Keratinocyte (primary cell): ENCODE measurements around the gene CSTB. TPM values are rescaled to one million over a fixed set of nuclear protein-coding genes. Genes with fewer than 3 reads are reported as not detected.

ENCODE experiments used
- DNase-seq: peaks from one replicate; pipeline ENCODE4 v3.0.0-alpha.2; 2011; ENCODE audit warnings: low read depth, missing footprints, low spot score
- FAIRE-seq: peaks from 2 replicates; lab custom pipeline; 2011; peaks lifted over from hg19 to GRCh38; lab: Jason Lieb, UNC
- H2AFZ ChIP-seq: 2 replicates; pipeline ENCODE4 v1.6.0; 2012; ENCODE audit warnings: low read length, control low read depth, inconsistent platforms; ENCODE audit not compliant: control insufficient read depth
- H3K27ac ChIP-seq: 2 replicates; pipeline ENCODE4 v1.5.1; 2011; ENCODE audit warnings: low read length; ENCODE audit not compliant: control insufficient read depth, insufficient read depth
- H3K27me3 ChIP-seq: 3 replicates; pipeline ENCODE4 v1.6.0; 2011; ENCODE audit warnings: low read length; ENCODE audit not compliant: control insufficient read depth, insufficient read depth; ENCODE audit errors: extremely low read depth
- H3K36me3 ChIP-seq, 2 experiments: 2 replicates in 1 of 2; 3 replicates in 1 of 2; pipeline ENCODE4 v1.5.1; 2011; ENCODE audit warnings: low read length in 2 of 2, mild to moderate bottlenecking in 1 of 2; ENCODE audit not compliant: control insufficient read depth in 2 of 2, insufficient read depth in 2 of 2; ENCODE audit errors: extremely low read depth in 1 of 2
- H3K4me1 ChIP-seq: 3 replicates; pipeline ENCODE4 v1.5.1; 2011; ENCODE audit warnings: low read length; ENCODE audit not compliant: control insufficient read depth, insufficient read depth; ENCODE audit errors: extremely low read depth
- H3K4me2 ChIP-seq: 3 replicates; pipeline ENCODE4 v1.6.0; 2011; ENCODE audit warnings: low read depth, low read length; ENCODE audit not compliant: control insufficient read depth, insufficient read depth; ENCODE audit errors: extremely low read depth
- H3K4me3 ChIP-seq, 3 experiments: fragments of 200-600 bp in 1 of 3; sonication (generic) in 1 of 3; 2 replicates in 2 of 3; 3 replicates in 1 of 3; pipeline ENCODE4 v1.5.1; 2011 to 2016; ENCODE audit warnings: low read length in 3 of 3, mild to moderate bottlenecking in 3 of 3, control low read depth in 2 of 3, inconsistent platforms in 1 of 3, low read depth in 1 of 3, mixed read lengths in 1 of 3, mixed run types in 1 of 3, moderate library complexity in 1 of 3; ENCODE audit not compliant: control insufficient read depth in 2 of 3, insufficient read depth in 2 of 3; ENCODE audit errors: extremely low read depth in 1 of 3
- H3K79me2 ChIP-seq: 2 replicates; pipeline ENCODE4 v1.6.0; 2012; ENCODE audit warnings: low read length; ENCODE audit not compliant: control insufficient read depth, insufficient read depth
- H3K9ac ChIP-seq: 3 replicates; pipeline ENCODE4 v1.6.0; 2011; ENCODE audit warnings: low read length; ENCODE audit not compliant: control insufficient read depth, insufficient read depth; ENCODE audit errors: extremely low read depth
- H3K9me1 ChIP-seq: 3 replicates; pipeline ENCODE4 v1.6.0; 2011; ENCODE audit warnings: low read length; ENCODE audit not compliant: control insufficient read depth, insufficient read depth; ENCODE audit errors: extremely low read depth
- H3K9me3 ChIP-seq: 2 replicates; pipeline ENCODE4 v1.5.1; 2012; ENCODE audit warnings: low read depth, low read length; ENCODE audit not compliant: control insufficient read depth
- H4K20me1 ChIP-seq: 3 replicates; pipeline ENCODE4 v1.6.0; 2011; ENCODE audit warnings: low read length; ENCODE audit not compliant: control insufficient read depth, insufficient read depth; ENCODE audit errors: extremely low read depth
- CTCF ChIP-seq, 3 experiments: IDR thresholded peaks in 1 of 3; conservative IDR thresholded peaks in 1 of 3; optimal IDR thresholded peaks in 1 of 3; 2 replicates in 2 of 3; 3 replicates in 1 of 3; pipeline versions ENCODE3 to v1.5.1; 2011; ENCODE audit warnings: low read length in 3 of 3, mild to moderate bottlenecking in 3 of 3, moderate library complexity in 2 of 3, control low read depth in 1 of 3, inconsistent platforms in 1 of 3; ENCODE audit not compliant: insufficient read depth in 2 of 3; ENCODE audit errors: extremely low read depth in 1 of 3
- EZH2 ChIP-seq: IDR thresholded peaks from one replicate; pipeline ENCODE4 v1.6.1; 2012; ENCODE audit warnings: inconsistent platforms, mild to moderate bottlenecking, low read length, moderate library complexity
- dilution Hi-C: fragments of 300-500 bp; cut with MboI; formaldehyde crosslinking; loops from one replicate; pipeline ENCODE4 v1.7.0; 2020; ENCODE audit warnings: low sequenced_read_pairs; ENCODE audit not compliant: extremely low pct_ligation_motif_present
- polyA plus RNA-seq, 5 experiments: library from polyadenylated mRNA; depleted of rRNA in 3 of 5; stranded (reverse) in 3 of 5; stranded (forward) in 1 of 5; unstranded in 1 of 5; fragments of >200 nt; gene quantifications; 1 replicate in 1 of 5; 2 replicates in 3 of 5; 3 replicates in 1 of 5; pipeline versions ENCODE4 v1.2.1 to v1.2.3, GENCODE V29; 2011 to 2012; ENCODE audit warnings: missing spikeins in 2 of 5, low read depth in 1 of 5, low replicate concordance in 1 of 5

CSTB gene
- polyA plus RNA-seq, 1 donor (not counting 4 experiments of a cell fraction or from before 2014, with no cell fraction given): 126 TPM

- peaks cover 47 to 61% of the 10 kb centered on the region in 2 experiments for H3K36me3 ChIP-seq
- H3K27me3 ChIP-seq: no peaks in the 10 kb centered on the region
Measured at GRCh38 chr21:43751955-43752591, 24.0 kb downstream of the CSTB start.

DNA sequence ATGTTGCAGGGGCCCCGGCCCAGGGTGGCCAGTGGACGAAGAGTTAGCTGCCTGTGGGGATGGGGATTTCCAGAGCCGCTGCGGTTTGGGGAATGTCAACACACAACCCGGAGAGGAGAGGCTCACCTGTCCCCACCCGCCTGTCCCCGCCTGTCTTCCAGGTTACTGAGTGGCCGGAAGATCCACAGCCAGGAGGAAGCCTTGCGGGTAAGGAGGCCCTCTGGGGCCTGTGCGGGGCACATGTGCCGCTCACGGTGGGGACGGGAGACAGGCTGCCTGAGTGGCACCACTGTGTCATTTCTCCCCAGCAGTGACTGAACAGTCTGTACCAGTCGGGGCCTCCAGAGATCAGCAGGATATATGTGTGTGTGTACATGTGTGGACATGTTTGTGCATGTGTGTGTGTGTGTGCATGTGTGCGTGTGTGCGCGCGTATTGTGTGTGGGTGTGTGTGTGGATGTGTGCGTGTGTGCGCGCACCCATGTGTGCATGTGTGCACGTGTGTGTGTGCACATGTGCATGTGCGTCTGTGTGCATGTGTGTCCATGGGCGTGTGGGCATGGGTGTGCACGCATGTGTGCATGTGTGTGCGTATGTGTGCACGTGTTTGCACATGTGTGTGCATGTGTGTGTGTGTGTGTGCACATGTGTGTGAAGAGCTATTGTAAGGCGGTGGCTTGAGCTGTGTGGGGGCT is 25.6 kb downstream of the CSTB start:
- no peaks in the 10 kb centered on the region for H3K79me2 ChIP-seq
- no peak overlapping the region for H3K9ac ChIP-seq
- DNase-seq (no peak), FAIRE-seq (no peak)
- H3K27ac ChIP-seq: no peak overlapping the region
- peaks cover 48 to 60% of the 10 kb centered on the region in 2 experiments for H3K36me3 ChIP-seq
- H3K9me3 ChIP-seq: no peaks in the 10 kb centered on the region
- no peak overlapping the region for H3K4me2 ChIP-seq
- no peak overlapping the region for H3K4me3 ChIP-seq
- no peaks in the 10 kb centered on the region for H4K20me1 ChIP-seq
- dilution Hi-C loops: no loop called here
- no peaks in the 10 kb centered on the region for H3K27me3 ChIP-seq
- H3K4me1 ChIP-seq: no peaks in the 10 kb centered on the region
- TF ChIP-seq EZH2 (no peak), CTCF (optimal IDR thresholded peaks at IDR 0.05 in 1 of 3, IDR thresholded peaks at IDR 0.05 in 1 of 3, conservative IDR thresholded peaks at IDR 0.05 in 1 of 3; ENCODE audit: extremely low read depth in 1 of 3, insufficient read depth in 2 of 3, low read length in 3 of 3) (no peak)
- no peaks in the 10 kb centered on the region for H3K9me1 ChIP-seq
- no peak overlapping the region for H2AFZ ChIP-seq

More at GRCh38 chr21:43751955-43752591, 24.0 kb downstream of the CSTB start:
- Histone ChIP-seq H3K4me2 (no peak overlapping the region), H4K20me1 (no peaks in the 10 kb centered on the region), H2AFZ (no peak overlapping the region), H3K4me1 (no peaks in the 10 kb centered on the region), H3K27ac (no peak overlapping the region), H3K9me3 (no peaks in the 10 kb centered on the region), H3K9me1 (no peaks in the 10 kb centered on the region), H3K4me3 (no peak overlapping the region), H3K79me2 (no peaks in the 10 kb centered on the region), H3K9ac (no peak overlapping the region)
- dilution Hi-C loops: no loop called here
- no peak for FAIRE-seq
- no peak for DNase-seq
- no peak for TF ChIP-seq EZH2
- TF ChIP-seq CTCF (optimal IDR thresholded peaks at IDR 0.05 in 1 of 3, IDR thresholded peaks at IDR 0.05 in 1 of 3, conservative IDR thresholded peaks at IDR 0.05 in 1 of 3; ENCODE audit: extremely low read depth in 1 of 3, insufficient read depth in 2 of 3, low read length in 3 of 3): no peak
